Measurements from ENCODE around the gene TUBGCP2. TPM values are rescaled to one million over a fixed set of nuclear protein-coding genes. Genes with fewer than 3 reads are reported as not detected.

TUBGCP2 gene
- total and polyA plus RNA-seq, 2 of the 13 experiments (the other 11 are each of a cell fraction or from before 2014, with no cell fraction given): 21.3 to 34.5 TPM

GRCh38 chr10:133307776-133308420 is 774 bp downstream of the TUBGCP2 start (continued):
- 0 out of 2 replicates have a peak, but pooled peaks have one; percentile 13 for TF ChIP-seq ELF3 (CRISPR knock-in tag; IDR thresholded peaks at IDR 0.05)

GRCh38 chr10:133306941-133307379 is 1.7 kb downstream of the TUBGCP2 start:
- POLR2A ChIA-PET: interaction anchor here (1.2 kb wide), 1 partner anchor 41 kb away, joined by 3 read pairs; no protein-coding TSS in a partner anchor

More at GRCh38 chr10:133306941-133307379, 1.7 kb downstream of the TUBGCP2 start:
- ATAC-seq: no peak
- no peak for DNase-seq (ENCODE audit: low spot score)
- Histone ChIP-seq H3K4me2 (ENCODE audit: low read depth, low read length) (peak overlapping the region; percentile 85), H3K9me3 (ENCODE audit: low read length) (no peaks in the 10 kb centered on the region), H3K9ac (ENCODE audit: insufficient read depth, low read depth, low read length) (no peak overlapping the region), H3K27ac (ENCODE audit: extremely low read length, insufficient read depth, low read length) (no peak overlapping the region), H3K79me2 (ENCODE audit: insufficient read depth, low read length) (peaks cover 34% of the 10 kb centered on the region), H3K27me3 (ENCODE audit: control insufficient read depth in 1 of 2, insufficient read depth in 2 of 2, low read length in 2 of 2) (no peaks in the 10 kb centered on the region; a peak in 1 of 5 replicates), H2AFZ (ENCODE audit: low read length) (no peak overlapping the region), H3K36me3 (replicated peaks in 1 of 2; ENCODE audit: control insufficient read depth in 1 of 2, insufficient read depth in 2 of 2, low read length in 2 of 2) (peaks cover 14 to 36% of the 10 kb centered on the region in 2 experiments; a peak in 4 of 5 replicates), H3K4me1 (ENCODE audit: insufficient read depth, low read length) (peaks cover 15% of the 10 kb centered on the region), H4K20me1 (ENCODE audit: insufficient read depth, low read length) (peaks cover 9% of the 10 kb centered on the region), H3K4me3 (replicated peaks in 1 of 3; ENCODE audit: insufficient read depth in 1 of 3, low read depth in 2 of 3, low read length in 3 of 3) (peak overlapping the region in 1 of 3 experiments; percentile 86; a peak in 2 of 6 replicates)
- 96% methylated on average over 17 of the region's 17 CpGs for WGBS (ENCODE audit: low lambda C conversion rate)
- no TSS peak for BruUV-seq (replicated peaks)
- TF ChIP-seq FOXK1 (CRISPR knock-in tag; IDR thresholded peaks at IDR 0.05; ENCODE audit: borderline replicate concordance, low read depth) (no peak), REL (CRISPR knock-in tag; conservative IDR thresholded peaks at IDR 0.05) (no peak), MAX (IDR thresholded peaks at IDR 0.05) (no peak), ZBTB10 (CRISPR knock-in tag; IDR thresholded peaks at IDR 0.05; ENCODE audit: borderline replicate concordance) (no peak), REPIN1 (CRISPR knock-in tag; IDR thresholded peaks at IDR 0.05; ENCODE audit: borderline replicate concordance, low read depth) (no peak), THAP11 (CRISPR knock-in tag; IDR thresholded peaks at IDR 0.05) (no peak), ZNF121 (CRISPR knock-in tag; IDR thresholded peaks at IDR 0.05) (no peak), ZNF558 (CRISPR knock-in tag; IDR thresholded peaks at IDR 0.05; ENCODE audit: borderline replicate concordance) (no peak), NFIB (CRISPR knock-in tag; IDR thresholded peaks at IDR 0.05; ENCODE audit: borderline replicate concordance) (no peak), RAD21 (CRISPR knock-in tag; IDR thresholded peaks at IDR 0.05) (no peak), ZNF232 (CRISPR knock-in tag; IDR thresholded peaks at IDR 0.05; ENCODE audit: borderline replicate concordance) (no peak), MXI1 (IDR thresholded peaks at IDR 0.05; ENCODE audit: borderline replicate concordance, low read depth, low read length) (no peak), E2F2 (CRISPR knock-in tag; IDR thresholded peaks at IDR 0.05; ENCODE audit: borderline replicate concordance) (no peak), ZKSCAN5 (CRISPR knock-in tag; IDR thresholded peaks at IDR 0.05) (no peak)
- no peak for FAIRE-seq
- intact Hi-C loops (cut with micrococcal nuclease; ENCODE audit: unreplicated experiment) (no loop called here), in situ Hi-C loops (cut with HindIII; ENCODE audit: extremely low pct_ligation_motif_present, low pct_unique_long_range_greater_than_20kb) (no loop called here)
- CTCF ChIA-PET (ENCODE audit: low intra/inter-chr PET ratio, low total read pairs): interaction anchor here (1.4 kb wide), 1 partner anchor 12 kb away, joined by 5 read pairs; no protein-coding TSS in a partner anchor
